ENCODE measurements around the gene ADPGK.

The ADPGK gene

GRCh38 chr15:72783004-72783639 lies 436 bp downstream of the ADPGK start:
- no peak for DNase-seq
- in situ Hi-C loops (cut with HindIII; ENCODE audit: low pct_ligation_motif_present, low sequenced_read_pairs) = no loop called here
- H3K27ac ChIP-seq = peak overlapping the region; percentile 86
- TF ChIP-seq CTCF (IDR thresholded peaks at IDR 0.05; ENCODE audit: low read depth, low read length, missing control alignments) = no peak
- peak overlapping the region; percentile 93 for H3K4me3 ChIP-seq (ENCODE audit: low read depth, low read length)
- no peaks in the 10 kb centered on the region for H3K36me3 ChIP-seq (replicated peaks)
- H3K27me3 ChIP-seq (replicated peaks) = no peaks in the 10 kb centered on the region

- Histone ChIP-seq H3K27me3 (replicated peaks) (no peaks in the 10 kb centered on the region), H3K4me3 (ENCODE audit: low read depth, low read length) (peak overlapping the region; percentile 93), H3K36me3 (replicated peaks) (no peaks in the 10 kb centered on the region), H3K27ac (peak overlapping the region; percentile 86)
- TF ChIP-seq CTCF (IDR thresholded peaks at IDR 0.05; ENCODE audit: low read depth, low read length, missing control alignments) = no peak
- in situ Hi-C loops (cut with HindIII; ENCODE audit: low pct_ligation_motif_present, low sequenced_read_pairs) = no loop called here
- DNase-seq = no peak
Measured at GRCh38 chr15:72782274-72783003, 1.1 kb downstream of the ADPGK start.

- H3K27me3 ChIP-seq (replicated peaks) = no peaks in the 10 kb centered on the region
- TF ChIP-seq CTCF (IDR thresholded peaks at IDR 0.05; ENCODE audit: low read depth, low read length, missing control alignments) = no peak
- no peak overlapping the region for H3K27ac ChIP-seq
- no peak for DNase-seq
- H3K4me3 ChIP-seq (ENCODE audit: low read depth, low read length) = no peak overlapping the region
- in situ Hi-C loops (cut with HindIII; ENCODE audit: low pct_ligation_motif_present, low sequenced_read_pairs) = no loop called here
- no peaks in the 10 kb centered on the region for H3K36me3 ChIP-seq (replicated peaks)
Measured at GRCh38 chr15:72781631-72782030, 1.9 kb downstream of the ADPGK start.

- in situ Hi-C loops (cut with HindIII; ENCODE audit: low pct_ligation_motif_present, low sequenced_read_pairs) = no loop called here
- no peak for DNase-seq
- H3K4me3 ChIP-seq (ENCODE audit: low read depth, low read length) = no peak overlapping the region
Measured at GRCh38 chr15:72778796-72779195, 4.8 kb downstream of the ADPGK start.

GRCh38 chr15:72774696-72775383 lies 8.7 kb downstream of the ADPGK start:
- no peak overlapping the region for H3K27ac ChIP-seq
- no peaks in the 10 kb centered on the region for H3K27me3 ChIP-seq (replicated peaks)
- H3K36me3 ChIP-seq (replicated peaks) = peaks cover 21% of the 10 kb centered on the region
- TF ChIP-seq CTCF (IDR thresholded peaks at IDR 0.05; ENCODE audit: low read depth, low read length, missing control alignments) = no peak
- no peak for DNase-seq
- no peak overlapping the region for H3K4me3 ChIP-seq (ENCODE audit: low read depth, low read length)
- in situ Hi-C loops (cut with HindIII; ENCODE audit: low pct_ligation_motif_present, low sequenced_read_pairs) = loop anchor here (25.0 kb wide), 1 partner anchor 312 kb away; no protein-coding TSS in a partner anchor

More at GRCh38 chr15:72778796-72779195, 4.8 kb downstream of the ADPGK start:
- no peak overlapping the region for H3K27ac ChIP-seq
- H3K27me3 ChIP-seq (replicated peaks) = no peaks in the 10 kb centered on the region
- H3K36me3 ChIP-seq (replicated peaks) = peaks cover 11% of the 10 kb centered on the region
- no peak for TF ChIP-seq CTCF (IDR thresholded peaks at IDR 0.05; ENCODE audit: low read depth, low read length, missing control alignments)

All from brain microvascular endothelial cell (primary cell).